SKM-1 (cell line): Measurements from ENCODE around the gene CRIP2.

Experiments
- DNase-seq: peaks from one replicate; lab custom pipeline; 2025; ENCODE audit not compliant: unreplicated experiment; lab: John Stamatoyannopoulos, UW

The CRIP2 gene

GRCh38 chr14:105526776-105527380, 52.3 kb downstream of the CRIP2 start:
- no peak for DNase-seq

GRCh38 chr14:105527381-105527825, 52.8 kb downstream of the CRIP2 start:
- no peak for DNase-seq

- DNase-seq, result no peak
Measured at GRCh38 chr14:105527826-105528585, 53.4 kb downstream of the CRIP2 start.

- DNase-seq, result no peak
Measured at GRCh38 chr14:105528586-105529318, 54.1 kb downstream of the CRIP2 start.

- no peak for DNase-seq
Measured at GRCh38 chr14:105529319-105529568, 54.6 kb downstream of the CRIP2 start.
